GM18951 (cell line): Measurements from ENCODE around the gene TMEM165.
"Not testable (repeated sequence)": the region's sequence is repeated elsewhere in the genome, so short reads cannot be mapped to it uniquely, and the experiment has no call there.

ENCODE experiments used
- POLR2A ChIP-seq: IDR thresholded peaks from 4 replicates; pipeline ENCODE4 v1.6.1; 2011; ENCODE audit warnings: mild to moderate bottlenecking; ENCODE audit not compliant: insufficient read length, insufficient read depth; ENCODE audit errors: extremely low read depth
- in situ Hi-C: fragments of 300-500 bp; cut with MboI; formaldehyde crosslinking; loops from one replicate; pipeline ENCODE4 v1.12.0; 2022; ENCODE audit warnings: low sequenced_read_pairs, mixed read lengths, inconsistent platforms; ENCODE audit not compliant: unreplicated experiment

TMEM165 gene, protein sequence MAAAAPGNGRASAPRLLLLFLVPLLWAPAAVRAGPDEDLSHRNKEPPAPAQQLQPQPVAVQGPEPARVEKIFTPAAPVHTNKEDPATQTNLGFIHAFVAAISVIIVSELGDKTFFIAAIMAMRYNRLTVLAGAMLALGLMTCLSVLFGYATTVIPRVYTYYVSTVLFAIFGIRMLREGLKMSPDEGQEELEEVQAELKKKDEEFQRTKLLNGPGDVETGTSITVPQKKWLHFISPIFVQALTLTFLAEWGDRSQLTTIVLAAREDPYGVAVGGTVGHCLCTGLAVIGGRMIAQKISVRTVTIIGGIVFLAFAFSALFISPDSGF

DNA sequence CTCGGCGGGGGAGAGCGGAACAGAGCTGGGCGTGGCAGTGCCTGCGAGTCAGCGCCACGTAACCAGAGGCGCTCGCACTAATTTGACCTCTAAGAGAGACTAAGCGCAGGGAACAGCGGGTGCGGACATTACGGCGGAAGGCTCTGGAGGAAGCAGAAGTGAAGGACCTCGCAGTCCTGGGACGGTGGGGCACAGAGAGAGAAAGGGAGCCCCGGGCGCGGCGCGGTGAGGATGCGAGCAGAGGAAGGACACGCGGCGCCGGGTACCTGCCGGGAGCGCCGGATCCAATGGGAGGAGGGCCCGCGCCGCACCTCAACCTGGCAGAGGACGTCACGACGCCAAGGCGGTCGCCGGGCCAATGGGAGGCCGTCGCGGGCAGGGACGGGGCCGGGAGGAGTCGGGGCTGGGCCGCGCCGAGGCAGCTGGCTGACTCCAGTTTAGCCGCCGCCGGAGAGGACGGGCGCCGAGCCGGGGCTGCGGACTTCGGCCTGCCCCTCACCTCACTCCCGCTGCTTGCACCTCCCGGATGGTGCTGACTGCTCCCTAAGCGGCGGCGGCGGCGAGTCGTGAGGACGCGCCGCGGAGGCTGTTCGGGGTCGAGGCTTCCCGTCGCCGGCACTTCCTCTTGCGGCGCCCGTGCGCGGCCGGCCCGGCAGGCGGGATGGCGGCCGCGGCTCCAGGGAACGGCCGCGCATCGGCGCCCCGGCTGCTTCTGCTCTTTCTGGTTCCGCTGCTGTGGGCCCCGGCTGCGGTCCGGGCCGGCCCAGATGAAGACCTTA, at the start of gene TMEM165:
TSS of gene TMEM165 (plus strand) at position 429 of the 779 bp plus-strand sequence. CDS start at position 662, 233 bp downstream.
- TF ChIP-seq POLR2A: peak; percentile 97
- in situ Hi-C loops: no loop called here

DNA sequence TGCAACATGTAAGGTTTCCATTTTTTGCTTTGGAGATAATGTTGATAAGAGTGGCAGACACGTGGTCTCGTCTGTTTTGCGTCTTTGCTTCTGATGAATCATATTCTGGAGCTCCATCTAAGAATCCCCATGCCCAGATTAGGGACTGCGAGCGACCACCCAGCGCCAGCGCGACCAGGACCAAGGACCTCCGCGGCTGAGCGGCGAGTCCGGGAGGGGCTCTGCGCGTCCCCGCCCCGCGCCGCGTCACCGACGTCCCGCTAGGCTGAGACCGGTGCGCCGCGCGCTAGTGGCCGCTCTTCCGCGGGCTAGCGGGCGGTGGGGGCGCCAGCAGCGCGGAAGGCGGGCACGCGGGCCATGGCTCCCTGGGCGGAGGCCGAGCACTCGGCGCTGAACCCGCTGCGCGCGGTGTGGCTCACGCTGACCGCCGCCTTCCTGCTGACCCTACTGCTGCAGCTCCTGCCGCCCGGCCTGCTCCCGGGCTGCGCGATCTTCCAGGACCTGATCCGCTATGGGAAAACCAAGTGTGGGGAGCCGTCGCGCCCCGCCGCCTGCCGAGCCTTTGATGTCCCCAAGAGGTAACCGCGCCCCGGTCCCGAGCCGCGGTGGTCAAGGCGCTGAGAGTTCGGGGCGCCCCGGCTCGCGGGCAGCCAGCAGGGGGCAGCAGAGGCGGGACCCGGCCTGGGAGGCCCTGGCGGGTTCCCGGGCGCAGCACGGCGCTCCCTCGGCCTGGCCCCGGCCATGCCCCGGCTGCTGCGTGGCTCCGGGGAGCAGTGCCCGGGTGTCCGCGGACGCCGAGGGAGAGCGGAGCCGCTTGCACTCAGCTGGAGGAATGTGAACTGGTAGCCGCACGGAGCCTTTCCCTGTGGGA, 49.5 kb upstream of the TMEM165 start, which contains the start of gene SRD5A3:
TSS of gene SRD5A3 (plus strand) at position 263 of the 871 bp plus-strand sequence. CDS start at position 358, 95 bp downstream.
- in situ Hi-C loops: no loop called here
- peak; percentile 84 for TF ChIP-seq POLR2A

DNA sequence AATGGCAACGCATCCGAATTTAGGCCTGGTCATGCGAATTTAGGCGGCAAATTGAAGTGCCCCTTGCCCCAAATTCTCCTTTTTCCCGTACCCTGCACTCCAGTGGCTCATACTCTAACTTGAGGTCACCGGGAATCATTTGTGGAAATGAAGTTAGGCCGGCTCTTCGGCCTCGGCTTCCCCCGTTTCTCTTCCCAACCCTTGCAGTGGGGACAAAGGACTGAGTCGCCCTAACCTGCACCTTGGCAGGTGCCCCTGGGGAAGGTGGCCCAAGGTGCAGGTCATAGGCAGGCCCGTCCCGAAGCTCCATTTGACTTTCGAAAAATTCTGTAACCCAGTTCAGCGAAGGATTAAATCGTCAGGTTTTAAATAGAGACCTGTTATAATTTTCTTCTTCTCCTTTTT, 48.9 kb upstream of the TMEM165 start:
- no peak for TF ChIP-seq POLR2A
- in situ Hi-C loops: no loop called here

- TF ChIP-seq POLR2A: no peak
These were observed 48.0 kb upstream of the TMEM165 start for GRCh38 chr4:55347610-55348228.

DNA sequence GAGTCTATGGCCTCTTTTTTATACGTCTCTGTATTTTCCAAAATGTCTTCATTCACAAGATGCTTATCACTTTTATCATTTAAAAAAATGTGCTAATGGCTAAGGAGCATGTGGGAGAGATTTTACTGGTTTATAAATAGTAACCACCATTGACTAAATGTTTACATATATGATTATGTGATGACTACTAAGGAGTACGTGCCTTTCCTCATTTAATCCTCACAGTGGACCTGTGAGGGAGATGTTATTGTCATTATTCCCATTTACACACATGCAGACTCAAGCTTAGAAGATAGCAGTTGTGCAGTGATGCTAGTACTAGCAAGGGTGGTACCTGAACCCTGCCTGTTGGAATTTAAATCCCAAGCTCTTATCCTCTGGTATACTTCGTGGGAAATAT, 47.3 kb upstream of the TMEM165 start:
- no peak for TF ChIP-seq POLR2A
- in situ Hi-C loops: no loop called here

More at GRCh38 chr4:55347610-55348228, 48.0 kb upstream of the TMEM165 start:
- in situ Hi-C loops: no loop called here

DNA sequence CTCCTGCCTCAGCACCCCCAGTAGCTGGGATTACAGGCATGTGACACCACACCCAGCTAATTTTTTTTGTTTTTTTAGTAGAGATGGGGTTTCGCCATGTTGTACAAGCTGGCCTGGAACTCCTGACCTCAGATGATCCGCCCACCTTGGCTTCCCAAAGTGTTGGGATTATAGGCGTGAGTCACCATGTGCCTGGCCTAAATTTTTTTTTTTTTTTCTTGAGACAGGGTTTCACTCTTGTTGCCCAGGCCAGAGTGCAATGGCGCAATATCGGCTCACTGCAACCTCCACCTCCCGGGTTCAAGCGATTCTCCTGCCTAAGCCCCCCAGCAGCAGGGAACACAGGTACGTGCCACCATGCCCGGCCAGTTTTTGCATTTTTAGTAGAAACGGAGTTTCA, 44.9 kb upstream of the TMEM165 start:
- in situ Hi-C loops: not testable (repeated sequence)

GRCh38 chr4:55351824-55352223, 43.9 kb upstream of the TMEM165 start:
- in situ Hi-C loops: no loop called here
- TF ChIP-seq POLR2A: no peak

DNA sequence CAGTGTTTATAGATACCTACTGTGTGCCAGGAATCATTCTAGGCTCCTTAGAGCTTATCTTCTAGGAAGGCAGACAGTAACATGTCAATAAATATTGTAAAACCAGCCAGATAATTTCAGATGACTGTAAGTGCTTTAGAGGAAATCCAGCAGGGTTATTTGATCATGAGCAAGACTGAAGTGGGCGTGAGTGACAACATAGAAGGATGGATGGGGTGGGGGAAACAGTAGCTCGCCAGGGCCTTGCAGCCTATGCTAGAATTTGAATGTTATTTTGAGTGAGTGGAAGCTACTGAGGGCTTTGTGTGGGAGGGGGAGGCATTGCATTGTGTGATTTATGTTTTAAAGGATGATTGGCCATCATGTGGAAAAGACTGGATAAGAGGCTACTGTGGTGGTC, 43.0 kb upstream of the TMEM165 start:
- in situ Hi-C loops: no loop called here

DNA sequence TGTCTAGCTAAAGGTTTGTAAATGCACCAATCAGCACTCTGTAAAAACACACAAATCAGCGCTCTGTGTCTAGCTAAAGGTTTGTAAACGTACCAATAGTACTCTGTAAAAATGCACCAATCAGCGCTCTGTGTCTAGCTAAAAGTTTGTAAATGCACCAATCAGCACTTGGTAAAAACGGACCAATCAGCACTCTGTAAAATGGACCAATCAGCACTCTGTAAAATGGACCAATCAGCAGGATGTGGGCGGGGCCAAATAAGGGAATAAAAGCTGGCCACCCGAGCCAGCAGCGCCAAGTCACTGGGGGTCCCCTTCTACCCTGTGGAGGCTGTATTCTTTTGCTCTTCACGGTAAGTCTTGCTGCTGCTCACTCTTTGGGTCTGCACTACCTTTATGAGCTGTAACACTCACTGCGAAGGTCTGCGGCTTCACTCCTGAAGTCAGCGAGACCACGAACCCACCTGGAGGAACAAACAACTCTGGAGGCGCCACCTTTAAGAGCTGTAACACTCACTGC, 42.5 kb upstream of the TMEM165 start:
- in situ Hi-C loops: not testable (repeated sequence)

More for the DNA sequence above, 43.0 kb upstream of the TMEM165 start:
- no peak for TF ChIP-seq POLR2A

DNA sequence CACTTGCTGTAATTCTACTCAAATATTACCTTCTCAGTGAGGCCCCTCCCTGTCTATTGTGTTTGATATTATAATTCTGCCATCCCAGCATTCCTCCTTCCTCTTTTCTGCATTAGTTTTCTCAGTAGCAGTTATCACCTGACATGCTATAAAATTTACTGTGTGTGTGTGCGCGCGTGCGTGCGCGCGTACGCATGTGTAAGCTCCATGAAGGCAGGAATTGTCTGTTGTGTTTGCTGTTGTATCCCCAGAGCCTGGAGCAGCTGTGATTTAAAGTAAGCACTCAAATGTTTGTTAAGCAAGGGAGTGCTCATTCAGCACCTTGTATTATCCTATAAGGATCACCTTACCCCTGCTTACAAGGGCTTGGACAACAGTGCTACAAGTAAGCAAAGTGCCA, 41.1 kb upstream of the TMEM165 start:
- no peak for TF ChIP-seq POLR2A
- in situ Hi-C loops: no loop called here

DNA sequence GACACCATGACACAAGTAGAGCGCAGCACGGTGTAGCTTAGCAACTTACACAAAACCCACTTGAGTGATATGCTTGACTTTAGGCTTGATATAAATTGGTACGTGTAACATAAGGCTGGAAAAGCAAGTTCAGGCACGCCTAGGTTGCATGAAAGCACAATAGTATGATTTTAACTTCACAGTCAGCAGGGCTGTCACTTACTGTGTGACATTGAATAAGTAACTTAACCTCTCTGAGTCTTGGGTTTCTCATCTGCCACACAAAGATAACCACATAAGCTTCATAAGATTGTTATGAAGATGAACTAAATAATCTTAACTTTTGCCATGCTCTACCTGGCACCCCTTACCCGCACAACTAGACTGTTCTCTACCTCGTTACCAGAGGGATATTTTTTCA, 40.2 kb upstream of the TMEM165 start:
- no peak for TF ChIP-seq POLR2A
- in situ Hi-C loops: no loop called here

GRCh38 chr4:55356991-55357461, 38.7 kb upstream of the TMEM165 start:
- in situ Hi-C loops: no loop called here
- TF ChIP-seq POLR2A: no peak
